HepG2 (cell line): ENCODE data around the gene ADAM8. TPM values are rescaled to one million over a fixed set of nuclear protein-coding genes. Genes with fewer than 3 reads are reported as not detected.

Experiments
- ATAC-seq: fragments of 200-7000 bp; cut with Tn5 transposase; 3 replicates; pipeline ENCODE4 v1.9.1; 2020; ENCODE audit warnings: mild to moderate bottlenecking, moderate library complexity
- BruUV-seq: library from RNA; stranded (reverse); fragments of 400-500 nt; replicated peaks from 2 replicates; lab custom pipeline; 2021; lab: Mats Ljungman, UMichigan
- CTCF ChIA-PET: fragments of 300-600 bp; formaldehyde crosslinking; extraction: SDS; loops from one replicate; lab custom pipeline; 2021; ENCODE audit warnings: low total read pairs, inconsistent platforms, low intra/inter-chr PET ratio; lab: Yijun Ruan, JAX
- POLR2A ChIA-PET: fragments of 350-600 bp; sonication (Branson Sonifier 250); formaldehyde crosslinking; loops from one replicate; lab custom pipeline; 2020; ENCODE audit warnings: antibody characterized with exemption, inconsistent platforms; lab: Yijun Ruan, JAX
- DNase-seq: peaks from one replicate; pipeline ENCODE4 v3.0.0-alpha.2; 2015; ENCODE audit warnings: low spot score
- FAIRE-seq: peaks from 3 replicates; lab custom pipeline; 2011; peaks lifted over from hg19 to GRCh38; lab: Jason Lieb, UNC
- H2AFZ ChIP-seq: one replicate; pipeline ENCODE4 v1.6.1; 2011; ENCODE audit warnings: low read length, inconsistent platforms
- H3K27ac ChIP-seq: fragments of 300-600 bp; 3 replicates; pipeline ENCODE4 v1.8.0; 2011; ENCODE audit warnings: mixed run types, mild to moderate bottlenecking, mixed read lengths, low read length, inconsistent platforms; ENCODE audit not compliant: insufficient read depth; ENCODE audit errors: extremely low read length
- H3K27me3 ChIP-seq, 2 experiments: fragments of 200-600 bp in 1 of 2; 2 replicates in 1 of 2; 3 replicates in 1 of 2; pipeline versions ENCODE4 v1.6.0 to v1.8.0; 2011; ENCODE audit warnings: low read length in 2 of 2, mild to moderate bottlenecking in 2 of 2, moderate library complexity in 2 of 2, inconsistent platforms in 1 of 2; ENCODE audit not compliant: insufficient read depth in 2 of 2, control insufficient read depth in 1 of 2
- H3K36me3 ChIP-seq, 2 experiments: fragments of 200-600 bp in 1 of 2; replicated peaks in 1 of 2; 2 replicates in 1 of 2; 3 replicates in 1 of 2; pipeline versions ENCODE4 v1.5.1 to v1.8.0; 2011; ENCODE audit warnings: low read length in 2 of 2, inconsistent platforms in 1 of 2; ENCODE audit not compliant: insufficient read depth in 2 of 2, control insufficient read depth in 1 of 2
- H3K4me1 ChIP-seq: 2 replicates; pipeline ENCODE4 v1.5.1; 2012; ENCODE audit warnings: low read length, inconsistent platforms; ENCODE audit not compliant: insufficient read depth
- H3K4me2 ChIP-seq: 2 replicates; pipeline ENCODE4 v1.6.0; 2011; ENCODE audit warnings: low read depth, low read length, inconsistent platforms
- H3K4me3 ChIP-seq, 3 experiments: fragments of 200-600 bp in 1 of 3; sonication (generic), shearing (Covaris generic) in 1 of 3; replicated peaks in 1 of 3; 2 replicates each; pipeline ENCODE4 v1.5.1; 2011 to 2016; ENCODE audit warnings: low read length in 3 of 3, inconsistent platforms in 2 of 3, low read depth in 2 of 3, mild to moderate bottlenecking in 2 of 3, control low read depth in 1 of 3, mixed read lengths in 1 of 3; ENCODE audit not compliant: insufficient read depth in 1 of 3
- H3K79me2 ChIP-seq: one replicate; pipeline ENCODE4 v1.6.1; 2011; ENCODE audit warnings: low read length, inconsistent platforms; ENCODE audit not compliant: insufficient read depth
- H3K9ac ChIP-seq: 2 replicates; pipeline ENCODE4 v1.6.0; 2011; ENCODE audit warnings: mild to moderate bottlenecking, low read depth, low read length, inconsistent platforms; ENCODE audit not compliant: insufficient read depth
- H3K9me3 ChIP-seq: 2 replicates; pipeline ENCODE4 v1.5.1; 2012; ENCODE audit warnings: mild to moderate bottlenecking, low read length
- H4K20me1 ChIP-seq: 2 replicates; pipeline ENCODE4 v1.6.0; 2011; ENCODE audit warnings: inconsistent platforms, mild to moderate bottlenecking, low read length, moderate library complexity; ENCODE audit not compliant: insufficient read depth
- AGO2 ChIP-seq: fragments of 200-400 bp; formaldehyde crosslinking; optimal IDR thresholded peaks from 2 replicates; pipeline ENCODE3; 2017; ENCODE audit warnings: mild to moderate bottlenecking, low read depth, low read length, moderate library complexity
- ATRX ChIP-seq: sonication (generic); formaldehyde crosslinking; IDR thresholded peaks from 2 replicates; pipeline ENCODE4 v1.4.0; 2020; ENCODE audit warnings: missing genetic modification reagents, borderline replicate concordance
- KIAA2018 ChIP-seq: sonication (generic); formaldehyde crosslinking; IDR thresholded peaks from 2 replicates; pipeline ENCODE4 v1.5.0; 2020; ENCODE audit warnings: mild to moderate bottlenecking, missing genetic modification reagents, borderline replicate concordance
- KLF11 ChIP-seq: IDR thresholded peaks from 2 replicates; pipeline ENCODE4 v1.6.1; 2016; ENCODE audit warnings: missing compliant biosample characterization
- PATZ1 ChIP-seq: sonication (generic); formaldehyde crosslinking; IDR thresholded peaks from 2 replicates; pipeline ENCODE4 v1.4.0; 2020; ENCODE audit warnings: missing genetic modification reagents
- ZBED4 ChIP-seq: sonication (generic); formaldehyde crosslinking; IDR thresholded peaks from 2 replicates; pipeline ENCODE4 v1.4.0; 2020; ENCODE audit warnings: missing genetic modification reagents, borderline replicate concordance
- ZNF335 ChIP-seq: sonication (generic); formaldehyde crosslinking; IDR thresholded peaks from 2 replicates; pipeline ENCODE4 v1.4.0; 2020; ENCODE audit warnings: missing genetic modification reagents
- ZNF367 ChIP-seq: sonication (generic); formaldehyde crosslinking; IDR thresholded peaks from 2 replicates; pipeline ENCODE4 v1.4.0; 2020; ENCODE audit warnings: missing genetic modification reagents, borderline replicate concordance
- WGBS: methylation state at CpG from one replicate; pipeline ENCODE4 v1.1.6; 2017; ENCODE audit warnings: low lambda C conversion rate; 5-methylcytosine and 5-hydroxymethylcytosine counted together
- in situ Hi-C: cut with HindIII; loops from 2 replicates; pipeline ENCODE4 v1.10.0; 2017; ENCODE audit warnings: low pct_unique_long_range_greater_than_20kb; ENCODE audit not compliant: extremely low pct_ligation_motif_present
- intact Hi-C: fragments of 100-400 bp; cut with micrococcal nuclease; formaldehyde crosslinking; loops from one replicate; pipeline ENCODE4 v1.10.0; 2022; ENCODE audit not compliant: unreplicated experiment
- polyA plus RNA-seq, 8 experiments: library from polyadenylated mRNA; depleted of rRNA in 3 of 8; stranded (reverse) in 7 of 8; unstranded in 1 of 8; fragments of >200 nt; fragmentation: Illumina TruSeq in 4 of 8; extraction: Trizol in 4 of 8; gene quantifications; 2 replicates each; pipeline versions ENCODE4 v1.2.1 to v1.2.3, GENCODE V29; 2011 to 2016; ENCODE audit warnings: low read depth in 4 of 8, missing spikeins in 1 of 8, mixed read lengths in 1 of 8; ENCODE audit not compliant: insufficient read depth in 1 of 8
- total RNA-seq, 5 experiments: library from RNA; depleted of rRNA; stranded (reverse); fragments of >200 nt; fragmentation: Illumina TruSeq; extraction: Trizol; gene quantifications; 2 replicates each; pipeline ENCODE4 v1.2.3, GENCODE V29; 2016; ENCODE audit warnings: low read depth in 1 of 5
- TF ChIP-seq, protein P1 (sequence below): fragments of 450-650 bp; IDR thresholded peaks from 2 replicates; pipeline ENCODE4 v1.6.1; 2016

The ADAM8 gene
- total and polyA plus RNA-seq, 2 of the 13 experiments (the other 11 are each of a cell fraction or from before 2014, with no cell fraction given) = 0.24 to 0.93 TPM

DNA sequence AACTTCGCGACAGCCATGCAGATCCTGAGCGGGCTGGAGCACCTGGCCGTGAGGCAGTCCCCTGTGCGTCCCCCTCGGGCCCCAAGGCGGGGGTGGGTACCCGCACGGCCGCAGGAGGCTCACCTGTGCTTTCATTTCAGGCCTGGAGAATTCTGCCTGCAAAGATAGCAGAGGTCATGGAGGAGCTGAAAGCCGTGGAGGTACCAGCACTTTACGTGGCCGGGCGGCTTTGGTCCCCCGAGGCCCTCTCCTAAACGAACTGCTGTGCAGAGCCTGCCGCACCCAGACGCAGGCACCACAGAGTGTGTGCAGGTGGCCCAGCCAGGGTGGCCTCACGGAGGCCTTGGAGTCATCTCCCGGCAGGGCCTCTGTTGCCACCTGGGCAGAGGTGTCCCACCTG is 57.8 kb downstream of the ADAM8 start:
- CTCF ChIA-PET = no interaction called here
- TF ChIP-seq ZBED4 (CRISPR knock-in tag) = no peak
- no peak for TF ChIP-seq ZNF367 (CRISPR knock-in tag)
- TF ChIP-seq KLF11 (CRISPR knock-in tag) = no peak
- TF ChIP-seq, protein P1, sequence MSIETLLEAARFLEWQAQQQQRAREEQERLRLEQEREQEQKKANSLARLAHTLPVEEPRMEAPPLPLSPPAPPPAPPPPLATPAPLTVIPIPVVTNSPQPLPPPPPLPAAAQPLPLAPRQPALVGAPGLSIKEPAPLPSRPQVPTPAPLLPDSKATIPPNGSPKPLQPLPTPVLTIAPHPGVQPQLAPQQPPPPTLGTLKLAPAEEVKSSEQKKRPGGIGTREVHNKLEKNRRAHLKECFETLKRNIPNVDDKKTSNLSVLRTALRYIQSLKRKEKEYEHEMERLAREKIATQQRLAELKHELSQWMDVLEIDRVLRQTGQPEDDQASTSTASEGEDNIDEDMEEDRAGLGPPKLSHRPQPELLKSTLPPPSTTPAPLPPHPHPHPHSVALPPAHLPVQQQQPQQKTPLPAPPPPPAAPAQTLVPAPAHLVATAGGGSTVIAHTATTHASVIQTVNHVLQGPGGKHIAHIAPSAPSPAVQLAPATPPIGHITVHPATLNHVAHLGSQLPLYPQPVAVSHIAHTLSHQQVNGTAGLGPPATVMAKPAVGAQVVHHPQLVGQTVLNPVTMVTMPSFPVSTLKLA = no peak
- no peak for TF ChIP-seq PATZ1 (CRISPR knock-in tag)
- no peak for TF ChIP-seq ATRX
- no peak for TF ChIP-seq KIAA2018
- TF ChIP-seq ZNF335 (CRISPR knock-in tag) = no peak
- no peak for TF ChIP-seq AGO2

More for the DNA sequence above, 57.8 kb downstream of the ADAM8 start:
- no peak overlapping the region for H2AFZ ChIP-seq
- H4K20me1 ChIP-seq = peaks cover 5% of the 10 kb centered on the region; the same call in 1 of the 2 replicates
- DNase-seq = no peak
- no peaks in the 10 kb centered on the region for H3K4me1 ChIP-seq
- no peak overlapping the region for H3K27ac ChIP-seq
- no peak overlapping the region for H3K4me3 ChIP-seq
- no TSS peak for BruUV-seq
- peaks cover 10 to 57% of the 10 kb centered on the region in 2 experiments; a peak in 4 of 5 replicates for H3K27me3 ChIP-seq
- 29% methylated on average over 5 of the region's 20 CpGs for WGBS
- intact Hi-C loops (no loop called here), in situ Hi-C loops (no loop called here)
- no peak overlapping the region for H3K4me2 ChIP-seq
- H3K79me2 ChIP-seq = no peaks in the 10 kb centered on the region
- POLR2A ChIA-PET = no interaction called here
- FAIRE-seq = no peak
- H3K9me3 ChIP-seq = no peaks in the 10 kb centered on the region
- H3K9ac ChIP-seq = no peak overlapping the region
- H3K36me3 ChIP-seq = no peaks in the 10 kb centered on the region
- ATAC-seq = no peak
